ENCODE measurements around the gene ZNF480. TPM values are rescaled to one million over a fixed set of nuclear protein-coding genes. Genes with fewer than 3 reads are reported as not detected.
A peak's percentile ranks its signal among the peaks of the same experiment; 100 is the strongest.

Gene ZNF480
- total and polyA plus RNA-seq, 2 of the 13 experiments (the other 11 are each of a cell fraction or from before 2014, with no cell fraction given): 2.1 to 9.6 TPM

DNA sequence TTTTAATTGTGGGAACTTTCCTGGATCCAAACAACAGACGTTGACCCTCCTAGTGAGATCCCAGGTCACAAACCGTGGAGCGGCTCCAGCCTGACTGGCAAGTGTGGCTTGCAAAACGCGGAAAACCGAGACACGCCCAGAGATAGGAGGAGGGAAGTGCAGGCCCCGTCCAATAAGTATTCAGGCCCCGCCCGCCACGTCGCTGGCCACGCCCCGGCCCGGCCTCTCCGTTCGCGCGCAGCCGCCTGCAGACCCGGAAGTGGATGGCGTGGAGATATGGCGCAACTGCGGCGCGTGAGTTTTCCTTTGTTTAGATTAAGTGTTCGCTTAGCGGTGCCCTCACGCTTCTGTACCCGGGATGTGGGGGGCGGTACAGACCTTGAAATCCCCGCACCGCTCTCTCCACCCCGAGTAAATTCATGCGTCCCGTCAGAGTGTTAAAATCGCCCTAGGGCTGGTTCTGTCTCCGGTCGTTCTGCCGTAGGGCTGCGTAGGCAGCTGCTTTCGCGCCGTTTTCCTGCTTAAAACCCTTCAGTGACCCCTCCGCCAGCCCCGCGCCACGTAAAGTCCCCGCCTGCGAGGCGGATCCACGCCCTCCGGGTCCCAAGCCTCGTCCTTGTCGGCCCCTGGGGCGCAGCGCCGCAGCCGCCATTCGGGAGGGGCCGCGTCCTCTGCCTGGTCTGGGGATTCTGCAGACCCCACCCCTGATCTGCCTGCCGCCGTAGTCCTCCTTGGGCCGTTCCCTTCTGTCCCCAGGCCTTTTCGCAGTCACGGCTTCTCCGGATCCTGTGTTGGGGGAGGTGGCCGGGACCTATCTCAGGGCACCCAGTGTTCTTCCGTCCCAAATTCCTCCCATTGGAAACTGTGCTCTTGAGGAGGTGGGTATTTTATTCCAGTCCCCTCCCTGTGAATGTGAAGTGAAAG, 27.4 kb upstream of the ZNF480 start, which contains the start of gene ZNF766 (continued):
- TF ChIP-seq, protein P1, sequence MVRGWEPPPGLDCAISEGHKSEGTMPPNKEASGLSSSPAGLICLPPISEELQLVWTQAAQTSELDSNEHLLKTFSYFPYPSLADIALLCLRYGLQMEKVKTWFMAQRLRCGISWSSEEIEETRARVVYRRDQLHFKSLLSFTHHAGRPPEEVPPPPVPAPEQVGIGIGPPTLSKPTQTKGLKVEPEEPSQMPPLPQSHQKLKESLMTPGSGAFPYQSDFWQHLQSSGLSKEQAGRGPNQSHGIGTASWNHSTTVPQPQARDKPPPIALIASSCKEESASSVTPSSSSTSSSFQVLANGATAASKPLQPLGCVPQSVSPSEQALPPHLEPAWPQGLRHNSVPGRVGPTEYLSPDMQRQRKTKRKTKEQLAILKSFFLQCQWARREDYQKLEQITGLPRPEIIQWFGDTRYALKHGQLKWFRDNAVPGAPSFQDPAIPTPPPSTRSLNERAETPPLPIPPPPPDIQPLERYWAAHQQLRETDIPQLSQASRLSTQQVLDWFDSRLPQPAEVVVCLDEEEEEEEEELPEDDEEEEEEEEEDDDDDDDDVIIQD (CRISPR knock-in tag; IDR thresholded peaks at IDR 0.05; ENCODE audit: low read depth): peak; percentile 51; the same call in 1 of the 2 replicates
- no peak for TF ChIP-seq ZNF674 (CRISPR knock-in tag; IDR thresholded peaks at IDR 0.05; ENCODE audit: low read depth)
- TF ChIP-seq ZNF232 (CRISPR knock-in tag; IDR thresholded peaks at IDR 0.05; ENCODE audit: borderline replicate concordance): no peak
- peak; percentile 74; the same call in 1 of the 2 replicates for TF ChIP-seq ZNF34 (CRISPR knock-in tag; IDR thresholded peaks at IDR 0.05; ENCODE audit: borderline replicate concordance)
- peak; percentile 97 for TF ChIP-seq CEBPB (IDR thresholded peaks at IDR 0.05; ENCODE audit: borderline replicate concordance, low read depth, low read length)
- TF ChIP-seq MAFF (IDR thresholded peaks at IDR 0.05; ENCODE audit: low read depth, low read length): no peak
- TF ChIP-seq HOXA7 (CRISPR knock-in tag; IDR thresholded peaks at IDR 0.05): no peak
- TF ChIP-seq SIX4 (CRISPR knock-in tag; IDR thresholded peaks at IDR 0.05): no peak
- TF ChIP-seq ZNF547 (CRISPR knock-in tag; IDR thresholded peaks at IDR 0.05): no peak
- TF ChIP-seq, protein P2, sequence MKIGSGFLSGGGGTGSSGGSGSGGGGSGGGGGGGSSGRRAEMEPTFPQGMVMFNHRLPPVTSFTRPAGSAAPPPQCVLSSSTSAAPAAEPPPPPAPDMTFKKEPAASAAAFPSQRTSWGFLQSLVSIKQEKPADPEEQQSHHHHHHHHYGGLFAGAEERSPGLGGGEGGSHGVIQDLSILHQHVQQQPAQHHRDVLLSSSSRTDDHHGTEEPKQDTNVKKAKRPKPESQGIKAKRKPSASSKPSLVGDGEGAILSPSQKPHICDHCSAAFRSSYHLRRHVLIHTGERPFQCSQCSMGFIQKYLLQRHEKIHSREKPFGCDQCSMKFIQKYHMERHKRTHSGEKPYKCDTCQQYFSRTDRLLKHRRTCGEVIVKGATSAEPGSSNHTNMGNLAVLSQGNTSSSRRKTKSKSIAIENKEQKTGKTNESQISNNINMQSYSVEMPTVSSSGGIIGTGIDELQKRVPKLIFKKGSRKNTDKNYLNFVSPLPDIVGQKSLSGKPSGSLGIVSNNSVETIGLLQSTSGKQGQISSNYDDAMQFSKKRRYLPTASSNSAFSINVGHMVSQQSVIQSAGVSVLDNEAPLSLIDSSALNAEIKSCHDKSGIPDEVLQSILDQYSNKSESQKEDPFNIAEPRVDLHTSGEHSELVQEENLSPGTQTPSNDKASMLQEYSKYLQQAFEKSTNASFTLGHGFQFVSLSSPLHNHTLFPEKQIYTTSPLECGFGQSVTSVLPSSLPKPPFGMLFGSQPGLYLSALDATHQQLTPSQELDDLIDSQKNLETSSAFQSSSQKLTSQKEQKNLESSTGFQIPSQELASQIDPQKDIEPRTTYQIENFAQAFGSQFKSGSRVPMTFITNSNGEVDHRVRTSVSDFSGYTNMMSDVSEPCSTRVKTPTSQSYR (CRISPR knock-in tag; IDR thresholded peaks at IDR 0.05; ENCODE audit: borderline replicate concordance): peak; percentile 42; the same call in 1 of the 2 replicates
- peak; percentile 68 for TF ChIP-seq ZNF781 (CRISPR knock-in tag; IDR thresholded peaks at IDR 0.05; ENCODE audit: borderline replicate concordance, not compliant biosample characterization)
- no peak for TF ChIP-seq ZNF317 (CRISPR knock-in tag; IDR thresholded peaks at IDR 0.05)
- TF ChIP-seq CCAR2 (optimal IDR thresholded peaks at IDR 0.05; ENCODE audit: low read depth, low read length): no peak
- TF ChIP-seq ATAD3A (CRISPR knock-in tag; IDR thresholded peaks at IDR 0.05): no peak
- TF ChIP-seq, protein P3, sequence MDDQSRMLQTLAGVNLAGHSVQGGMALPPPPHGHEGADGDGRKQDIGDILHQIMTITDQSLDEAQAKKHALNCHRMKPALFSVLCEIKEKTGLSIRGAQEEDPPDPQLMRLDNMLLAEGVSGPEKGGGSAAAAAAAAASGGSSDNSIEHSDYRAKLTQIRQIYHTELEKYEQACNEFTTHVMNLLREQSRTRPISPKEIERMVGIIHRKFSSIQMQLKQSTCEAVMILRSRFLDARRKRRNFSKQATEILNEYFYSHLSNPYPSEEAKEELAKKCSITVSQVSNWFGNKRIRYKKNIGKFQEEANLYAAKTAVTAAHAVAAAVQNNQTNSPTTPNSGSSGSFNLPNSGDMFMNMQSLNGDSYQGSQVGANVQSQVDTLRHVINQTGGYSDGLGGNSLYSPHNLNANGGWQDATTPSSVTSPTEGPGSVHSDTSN (CRISPR knock-in tag; IDR thresholded peaks at IDR 0.05; ENCODE audit: borderline replicate concordance): no peak
- TF ChIP-seq MED8 (CRISPR knock-in tag; IDR thresholded peaks at IDR 0.05; ENCODE audit: insufficient replicate concordance): no peak
- no peak for TF ChIP-seq NBN (conservative IDR thresholded peaks at IDR 0.05)
- TF ChIP-seq, protein P4, sequence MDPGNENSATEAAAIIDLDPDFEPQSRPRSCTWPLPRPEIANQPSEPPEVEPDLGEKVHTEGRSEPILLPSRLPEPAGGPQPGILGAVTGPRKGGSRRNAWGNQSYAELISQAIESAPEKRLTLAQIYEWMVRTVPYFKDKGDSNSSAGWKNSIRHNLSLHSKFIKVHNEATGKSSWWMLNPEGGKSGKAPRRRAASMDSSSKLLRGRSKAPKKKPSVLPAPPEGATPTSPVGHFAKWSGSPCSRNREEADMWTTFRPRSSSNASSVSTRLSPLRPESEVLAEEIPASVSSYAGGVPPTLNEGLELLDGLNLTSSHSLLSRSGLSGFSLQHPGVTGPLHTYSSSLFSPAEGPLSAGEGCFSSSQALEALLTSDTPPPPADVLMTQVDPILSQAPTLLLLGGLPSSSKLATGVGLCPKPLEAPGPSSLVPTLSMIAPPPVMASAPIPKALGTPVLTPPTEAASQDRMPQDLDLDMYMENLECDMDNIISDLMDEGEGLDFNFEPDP (CRISPR knock-in tag; conservative IDR thresholded peaks at IDR 0.05): no peak
- TF ChIP-seq DMAP1 (CRISPR knock-in tag; IDR thresholded peaks at IDR 0.05): peak; percentile 92
- TF ChIP-seq KLF16 (CRISPR knock-in tag; IDR thresholded peaks at IDR 0.05): peak in 1 of 2 experiments; percentile 75; a peak in 1 of 4 replicates
- no peak for TF ChIP-seq SATB2 (CRISPR knock-in tag; IDR thresholded peaks at IDR 0.05)
- TF ChIP-seq SRY (CRISPR knock-in tag; IDR thresholded peaks at IDR 0.05): no peak
- TF ChIP-seq NFE2 (CRISPR knock-in tag; IDR thresholded peaks at IDR 0.05): no peak
- TF ChIP-seq ZNF225 (CRISPR knock-in tag; IDR thresholded peaks at IDR 0.05): no peak

Data from HepG2 (cell line).